Inflammatory macrophage treated with lipopolysaccharide for 4 hours (primary cell): ENCODE data around the gene TIMM50.
"Not testable (repeated sequence)": the region's sequence is repeated elsewhere in the genome, so short reads cannot be mapped to it uniquely, and the experiment has no call there.

Source experiments
- DNase-seq: peaks from one replicate; pipeline ENCODE4 v3.0.0-alpha.2; 2020

The TIMM50 gene

DNA sequence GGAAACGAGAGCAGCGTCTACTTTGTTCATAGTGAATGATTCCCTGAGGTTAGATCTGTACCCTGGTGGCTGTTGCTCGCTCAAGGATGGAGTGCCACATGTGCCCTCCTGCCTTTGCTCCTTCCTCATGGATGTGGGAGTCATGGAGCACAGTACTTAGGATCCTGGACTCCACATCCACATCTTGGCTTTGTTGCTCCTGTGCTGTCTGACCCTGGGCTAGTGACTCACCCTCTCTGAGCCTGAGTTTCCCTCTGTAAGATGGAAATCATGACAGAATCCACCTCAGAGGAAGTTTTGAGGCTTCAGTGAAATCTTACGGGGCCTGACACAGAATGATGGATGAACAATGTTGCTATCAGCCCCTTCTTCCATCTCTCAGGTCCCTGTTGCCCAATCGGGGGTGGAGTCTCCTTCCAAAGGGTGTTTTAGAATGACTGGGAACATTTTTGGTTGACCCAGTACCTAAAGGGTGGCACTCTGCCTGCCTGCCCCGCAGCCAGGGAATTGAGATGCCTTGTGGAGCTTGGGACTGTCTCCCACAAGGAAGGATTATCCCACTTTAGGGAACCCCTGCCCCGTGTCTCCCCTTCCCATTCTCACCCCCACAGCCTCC is 9.8 kb upstream of the TIMM50 start:
- DNase-seq: no peak

- no peak for DNase-seq
These were observed 8.7 kb upstream of the TIMM50 start for GRCh38 chr19:39471756-39472536.

DNA sequence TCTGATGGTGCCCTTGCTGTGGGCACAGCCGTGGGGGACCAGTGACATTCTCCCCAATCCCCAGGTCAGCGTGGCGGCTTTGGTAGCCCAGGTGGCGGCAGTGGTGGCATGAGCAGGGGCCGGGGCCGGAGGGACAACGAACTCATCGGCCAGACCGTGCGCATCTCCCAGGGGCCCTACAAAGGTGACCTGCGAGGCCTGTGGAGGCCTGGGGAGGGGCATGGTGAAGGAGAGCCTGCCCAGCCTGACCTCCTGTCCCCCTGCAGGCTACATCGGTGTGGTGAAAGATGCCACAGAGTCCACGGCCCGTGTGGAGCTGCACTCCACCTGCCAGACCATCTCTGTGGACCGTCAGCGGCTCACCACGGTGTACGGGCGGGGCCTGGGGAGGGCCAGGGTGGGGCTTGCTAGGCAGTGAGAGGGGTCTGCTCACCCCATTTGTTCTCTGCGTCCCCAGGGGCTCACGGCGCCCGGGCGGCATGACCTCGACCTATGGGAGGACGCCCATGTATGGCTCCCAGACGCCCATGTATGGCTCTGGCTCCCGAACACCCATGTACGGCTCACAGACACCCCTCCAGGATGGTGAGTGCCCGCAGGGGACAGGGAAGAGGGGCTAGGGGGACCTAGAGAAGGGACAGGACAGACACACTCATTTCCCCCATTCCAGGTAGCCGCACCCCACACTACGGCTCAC is 7.7 kb upstream of the TIMM50 start:
- DNase-seq: no peak

GRCh38 chr19:39473443-39473960 is 7.1 kb upstream of the TIMM50 start:
- DNase-seq: no peak

DNA sequence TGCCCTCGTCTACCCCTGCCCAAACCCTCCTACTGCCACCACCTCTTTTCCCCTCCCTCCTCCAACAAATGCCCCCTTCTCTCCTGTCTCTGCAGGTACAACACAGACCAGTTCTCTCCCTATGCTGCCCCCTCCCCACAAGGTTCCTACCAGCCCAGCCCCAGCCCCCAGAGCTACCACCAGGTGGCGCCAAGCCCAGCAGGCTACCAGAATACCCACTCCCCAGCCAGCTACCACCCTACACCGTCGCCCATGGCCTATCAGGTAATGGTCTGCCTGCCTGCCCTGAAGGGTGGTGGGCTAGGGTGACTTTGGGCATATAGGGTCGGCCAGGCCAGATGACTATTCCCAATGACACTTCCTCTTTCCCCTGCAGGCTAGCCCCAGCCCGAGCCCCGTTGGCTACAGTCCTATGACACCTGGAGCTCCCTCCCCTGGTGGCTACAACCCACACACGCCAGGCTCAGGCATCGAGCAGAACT is 6.5 kb upstream of the TIMM50 start:
- DNase-seq: peak; percentile 22

GRCh38 chr19:39475748-39476147 is 4.9 kb upstream of the TIMM50 start:
- no peak for DNase-seq

GRCh38 chr19:39479319-39479801 is 1.3 kb upstream of the TIMM50 start:
- DNase-seq: not testable (repeated sequence)

GRCh38 chr19:39479916-39480315 is 722 bp upstream of the TIMM50 start:
- peak; percentile 16 for DNase-seq

DNA sequence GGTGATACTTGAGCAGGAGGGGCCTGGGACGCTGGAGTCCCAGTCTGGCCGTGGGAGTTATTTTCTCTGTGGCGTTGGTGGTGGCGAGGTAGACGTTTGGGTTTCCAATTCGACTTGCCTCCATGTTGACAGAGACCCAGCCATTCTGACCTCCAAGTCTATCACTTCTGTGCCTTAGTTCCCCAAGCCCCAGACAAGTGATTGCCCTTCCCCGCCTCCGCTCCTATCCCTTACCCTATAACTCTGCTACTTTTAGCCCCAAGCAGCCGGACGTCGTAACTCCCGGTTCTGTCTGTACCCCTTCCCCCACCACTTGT is 549 bp downstream of the TIMM50 start:
- DNase-seq: no peak

- DNase-seq: no peak
These were observed 1.0 kb downstream of the TIMM50 start for GRCh38 chr19:39481676-39482075.

DNA sequence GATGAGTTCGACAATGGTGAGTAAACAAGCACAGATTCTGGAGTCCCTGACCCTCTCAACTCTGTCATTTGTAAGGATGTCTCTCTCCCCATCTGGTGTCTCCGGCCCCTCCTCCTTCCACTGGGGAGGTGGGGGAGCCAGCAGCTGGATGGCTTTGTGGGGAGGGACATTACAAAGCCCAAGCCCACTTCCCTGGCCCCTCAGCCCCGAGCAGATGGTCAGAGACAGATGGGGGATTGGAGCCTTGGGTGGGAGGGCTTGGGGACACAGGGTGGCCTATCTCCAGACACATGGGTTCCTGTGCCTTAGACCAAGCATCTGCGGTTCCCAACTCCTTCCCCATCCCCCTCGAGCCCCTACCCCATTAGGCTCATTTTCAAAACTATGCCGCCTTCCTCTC is 2.5 kb downstream of the TIMM50 start:
- no peak for DNase-seq

- DNase-seq: no peak
These were observed 9.1 kb downstream of the TIMM50 start for GRCh38 chr19:39489756-39490155.

DNA sequence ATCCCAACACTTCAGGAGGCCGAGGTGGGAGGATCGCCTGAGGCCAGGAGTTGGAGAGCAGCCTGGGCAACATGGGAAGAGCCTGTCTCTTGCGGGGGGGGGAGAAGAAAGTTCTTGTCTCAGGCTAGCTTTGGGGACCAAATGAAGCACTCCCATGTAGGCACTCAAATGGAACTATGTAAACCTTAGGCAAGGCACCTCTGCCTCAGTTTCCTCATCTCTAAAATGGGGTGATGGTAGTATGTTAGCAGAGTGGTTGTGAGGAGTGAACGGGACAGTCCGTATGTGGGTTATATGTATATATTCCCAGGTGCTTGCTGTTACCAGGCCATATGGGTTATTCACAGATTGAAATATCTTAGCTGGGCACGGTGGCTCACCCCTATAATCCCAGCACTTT is 11.6 kb downstream of the TIMM50 start:
- no peak for DNase-seq

DNA sequence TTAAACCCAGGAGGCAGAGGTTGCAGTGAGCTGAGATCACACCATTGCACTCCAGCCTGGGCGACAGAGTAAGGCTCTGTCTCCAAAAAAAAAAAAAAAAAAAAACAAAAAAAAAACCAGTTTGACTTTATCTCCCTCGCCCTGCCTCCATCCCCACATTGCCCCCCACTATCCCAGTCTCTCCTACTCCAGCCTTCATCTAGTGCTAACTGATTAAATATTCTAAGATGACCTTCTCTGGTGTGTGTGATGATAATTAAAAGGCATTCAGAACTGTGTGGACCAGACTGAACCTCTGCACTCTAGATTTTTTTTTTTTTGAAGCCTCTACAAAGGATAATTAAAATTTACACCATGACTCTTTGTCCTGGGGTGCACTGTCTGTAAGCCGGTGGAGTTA is 12.2 kb downstream of the TIMM50 start:
- no peak for DNase-seq

- DNase-seq: no peak
These were observed 14.0 kb downstream of the TIMM50 start for GRCh38 chr19:39494661-39495060.

GRCh38 chr19:39496063-39496462 is 15.4 kb downstream of the TIMM50 start:
- DNase-seq: no peak

DNA sequence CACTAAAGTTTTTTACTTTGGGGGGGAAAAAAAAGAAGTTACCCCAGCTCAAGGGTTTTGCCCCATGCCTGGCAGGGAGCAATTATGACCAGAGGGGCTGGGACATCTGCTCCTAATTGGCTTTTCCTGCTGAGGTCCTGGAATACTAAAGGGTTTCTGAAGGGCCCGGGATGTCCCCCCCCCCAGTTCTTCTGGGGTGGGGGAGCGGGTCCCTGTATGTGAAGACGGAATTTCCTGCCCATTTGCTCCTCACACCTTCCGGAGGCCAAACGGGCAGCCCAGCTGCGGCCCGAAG is 17.0 kb downstream of the TIMM50 start:
- no peak for DNase-seq

DNA sequence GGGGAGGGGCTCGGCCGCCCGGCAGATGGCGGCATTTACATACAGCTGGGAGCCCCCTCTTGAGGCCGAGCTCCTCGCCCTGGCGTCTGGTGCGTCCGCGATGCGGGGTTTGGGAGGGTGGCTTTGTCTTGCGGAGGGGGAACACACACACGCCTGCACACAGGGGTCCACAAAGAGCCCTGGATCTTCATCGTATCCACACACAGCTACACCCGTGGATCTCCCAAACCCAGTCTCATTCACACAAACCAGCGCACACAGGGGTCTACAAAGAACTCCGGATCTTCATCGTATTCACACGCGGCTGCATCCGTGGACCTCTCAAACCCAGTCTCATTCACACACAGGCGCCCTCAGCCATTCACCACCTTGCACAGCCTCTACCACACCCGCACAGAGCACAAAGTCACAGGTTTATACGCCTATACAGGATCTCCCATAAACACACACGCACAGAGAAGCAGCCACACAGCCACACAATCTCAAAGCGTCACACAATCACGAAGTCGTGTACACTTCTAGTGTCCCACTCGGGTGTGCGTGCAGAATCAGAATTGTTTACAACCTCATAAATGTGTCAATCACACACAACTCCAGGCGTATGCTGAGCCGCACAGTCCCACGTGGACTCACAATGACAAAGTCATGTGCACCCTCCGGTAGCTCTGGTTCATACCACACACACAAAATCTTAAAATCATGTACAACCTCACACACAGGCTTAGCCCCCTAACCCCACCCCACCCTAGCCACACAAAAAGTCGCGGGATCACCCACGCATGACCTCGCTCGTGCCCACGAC is 17.6 kb downstream of the TIMM50 start:
- DNase-seq: peak; percentile 28

- DNase-seq: no peak
These were observed 18.4 kb downstream of the TIMM50 start, which contains the start of gene DLL3 for GRCh38 chr19:39498798-39499642. DLL3 (plus strand) TSS chr19:39498947; CDS start chr19:39498975, 28 bp downstream.

- DNase-seq: no peak
These were observed 19.3 kb downstream of the TIMM50 start for GRCh38 chr19:39499932-39500331.

DNA sequence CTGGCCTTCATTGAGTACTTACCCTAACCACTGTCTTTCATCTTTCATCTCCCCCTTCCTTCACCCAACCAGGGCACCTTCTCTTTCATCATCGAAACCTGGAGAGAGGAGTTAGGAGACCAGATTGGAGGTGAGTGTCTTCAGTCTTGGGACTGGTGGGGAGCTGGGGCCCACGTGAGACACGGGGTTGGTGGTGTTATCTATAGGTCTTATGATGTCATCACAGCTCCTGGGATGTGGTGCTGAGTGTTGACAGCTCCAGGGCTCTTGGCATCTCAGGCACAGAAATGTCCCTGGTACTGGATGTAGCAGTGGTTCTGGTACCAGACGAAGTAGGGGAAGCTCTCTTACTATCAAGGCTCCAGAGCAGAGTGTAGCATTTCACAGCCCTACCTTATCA is 19.9 kb downstream of the TIMM50 start:
- no peak for DNase-seq

GRCh38 chr19:39501340-39501739 is 20.7 kb downstream of the TIMM50 start:
- no peak for DNase-seq
